GM12801 (cell line): Measurements from ENCODE around the gene CLDN6.

ENCODE experiments used
- CTCF ChIP-seq: IDR thresholded peaks from one replicate; pipeline ENCODE4 v1.5.1; 2011; ENCODE audit warnings: control low read depth; ENCODE audit not compliant: insufficient read length; ENCODE audit errors: extremely low read depth

CLDN6 gene

GRCh38 chr16:2990891-2991290, 27.1 kb downstream of the CLDN6 start:
- TF ChIP-seq CTCF = no peak

GRCh38 chr16:2988590-2989099, 29.3 kb downstream of the CLDN6 start:
- no peak for TF ChIP-seq CTCF

DNA sequence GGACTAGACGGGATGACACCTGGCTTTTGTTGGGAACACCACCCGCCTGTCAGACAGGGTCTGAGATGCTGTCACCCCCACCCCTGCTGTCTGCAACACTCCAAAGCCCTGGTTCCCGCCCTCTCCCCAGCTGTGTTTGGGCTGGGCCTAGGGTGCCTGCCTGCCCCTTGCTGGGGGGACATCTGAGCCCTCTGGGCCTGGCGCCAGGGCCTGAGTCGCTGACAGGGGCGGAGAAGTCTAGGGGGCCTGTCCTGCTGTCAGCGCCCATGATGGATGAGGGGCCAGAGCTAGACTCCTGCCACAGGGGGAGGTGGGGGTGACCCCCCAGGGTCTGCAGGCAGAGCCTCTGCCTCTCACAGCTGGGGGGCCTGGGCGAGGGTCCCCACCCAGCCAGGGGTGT, 30.1 kb downstream of the CLDN6 start:
- no peak for TF ChIP-seq CTCF

GRCh38 chr16:2987286-2987685, 30.7 kb downstream of the CLDN6 start:
- no peak for TF ChIP-seq CTCF

DNA sequence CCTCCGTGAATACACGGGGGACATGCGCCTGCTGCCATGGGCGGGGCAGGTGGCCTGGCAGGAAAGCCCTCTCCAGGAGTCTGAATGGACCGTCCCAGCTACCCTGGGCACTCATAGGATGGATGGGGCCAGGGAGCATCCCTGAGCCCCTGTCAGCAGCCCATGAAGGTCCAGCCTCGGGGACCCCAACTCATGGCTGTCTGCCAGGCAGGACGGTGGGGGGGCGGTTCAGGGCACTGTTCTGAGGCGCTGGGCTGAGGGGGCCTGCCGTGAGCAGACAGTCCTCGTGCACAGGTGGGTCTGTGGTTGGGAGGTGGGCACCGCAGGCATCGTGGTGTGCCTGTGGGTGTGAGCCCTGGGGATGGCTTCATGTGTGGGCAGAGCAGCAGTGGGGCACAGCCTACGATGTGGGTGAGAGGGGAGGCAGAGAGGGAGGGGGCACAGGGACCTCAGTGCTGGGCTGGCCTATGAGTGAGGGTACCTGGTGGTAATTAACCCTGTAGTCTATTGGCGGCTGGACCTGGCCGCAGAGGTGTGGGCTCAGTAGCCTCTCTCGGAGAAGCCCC, 31.3 kb downstream of the CLDN6 start:
- no peak for TF ChIP-seq CTCF

DNA sequence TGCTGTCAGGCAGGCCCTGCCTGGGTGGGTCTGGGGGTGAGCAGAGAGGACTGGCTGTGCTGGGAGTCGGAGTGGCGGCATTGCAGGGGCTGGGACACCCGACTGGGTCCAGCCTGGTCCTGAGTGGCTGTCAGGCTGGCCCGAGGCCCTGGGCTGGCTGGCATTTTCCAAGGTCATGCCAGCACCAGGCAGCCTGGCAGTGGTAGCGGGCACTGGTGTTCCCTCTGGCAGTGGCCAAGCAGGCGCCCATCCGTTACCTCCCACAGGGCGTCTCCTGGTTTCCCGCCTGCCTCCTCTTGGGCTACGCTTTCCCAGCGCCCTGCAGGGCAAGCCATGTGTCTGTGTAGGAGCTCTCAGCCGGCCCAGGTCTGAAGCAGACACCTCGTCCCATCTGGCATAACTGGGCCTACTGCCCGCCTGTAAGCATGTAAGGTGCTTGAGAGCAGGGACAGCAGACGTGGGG, 32.1 kb downstream of the CLDN6 start:
- no peak for TF ChIP-seq CTCF

DNA sequence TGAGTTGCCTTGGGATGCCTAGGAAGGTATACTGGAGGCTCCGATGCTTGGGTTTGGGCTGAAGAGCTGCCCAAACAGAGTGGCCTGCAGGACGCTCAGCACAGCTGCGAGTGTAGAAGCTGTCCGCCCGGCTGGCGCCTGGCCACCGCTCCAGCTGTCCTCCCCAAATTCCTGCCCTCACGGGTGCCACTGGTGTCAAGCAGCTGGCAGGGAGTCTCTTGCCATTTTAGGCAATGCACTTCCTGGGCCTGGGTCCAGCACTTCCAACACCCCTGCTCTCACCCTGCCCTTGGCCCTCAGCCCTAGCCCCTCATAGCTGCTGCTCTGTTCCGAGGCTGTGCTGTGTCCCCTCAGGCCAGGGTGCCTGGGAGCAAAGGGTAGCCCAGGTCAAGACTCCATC, 32.5 kb downstream of the CLDN6 start:
- no peak for TF ChIP-seq CTCF
